Measurements from ENCODE around the gene MBD5. TPM values are rescaled to one million over a fixed set of nuclear protein-coding genes. Genes with fewer than 3 reads are reported as not detected.

MBD5 gene
- total RNA-seq, 1 donor from 2014 or later = 59.3 TPM

- Mint-ChIP-seq H3K9me3 (ENCODE audit: unreplicated experiment) (no peaks in the 10 kb centered on the region), H3K4me3 (ENCODE audit: unreplicated experiment) (no peak overlapping the region), H3K27me3 (ENCODE audit: unreplicated experiment) (peaks cover 1% of the 10 kb centered on the region), H3K4me1 (ENCODE audit: unreplicated experiment) (peaks cover 8% of the 10 kb centered on the region), H3K27ac (ENCODE audit: unreplicated experiment) (no peak overlapping the region), H3K36me3 (ENCODE audit: low read depth, unreplicated experiment) (peaks cover 5% of the 10 kb centered on the region)
- no peak for TF ChIP-seq CTCF (IDR thresholded peaks at IDR 0.05; ENCODE audit: unreplicated experiment)
- no peak for DNase-seq (ENCODE audit: low spot score)
Observed at GRCh38 chr2:148487439-148487838, 466.5 kb downstream of the MBD5 start.

DNA sequence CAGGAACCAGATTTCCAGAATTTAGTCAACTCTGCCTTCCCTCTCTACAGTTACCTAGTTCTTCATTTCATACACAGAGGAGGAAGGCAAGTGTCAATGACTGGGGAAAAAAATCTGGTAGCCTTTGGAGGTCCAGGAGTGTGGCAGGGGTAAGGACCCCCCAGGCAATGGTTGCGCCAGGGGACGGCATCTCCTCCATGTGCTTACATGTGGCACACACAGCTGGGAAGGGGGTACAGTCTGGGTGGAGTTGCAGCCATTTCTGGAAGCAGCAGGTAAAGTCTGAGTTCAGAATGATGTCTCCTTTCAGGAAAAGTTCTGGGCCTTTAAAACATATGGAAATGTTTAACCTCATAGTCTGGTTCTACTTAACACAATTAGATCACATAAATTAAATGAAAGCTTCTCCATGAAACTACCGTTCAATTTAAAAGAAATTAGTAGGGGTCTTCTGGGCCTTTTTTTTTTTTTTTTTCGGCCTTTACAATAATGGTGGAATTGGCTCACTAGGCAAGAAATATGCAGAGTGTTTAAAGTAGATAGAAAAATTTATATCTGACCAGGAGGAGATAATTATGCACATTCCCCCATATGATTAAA lies 470.0 kb downstream of the MBD5 start:
- Mint-ChIP-seq H3K4me1 (ENCODE audit: unreplicated experiment) (peaks cover 8% of the 10 kb centered on the region), H3K36me3 (ENCODE audit: low read depth, unreplicated experiment) (peaks cover 5% of the 10 kb centered on the region), H3K9me3 (ENCODE audit: unreplicated experiment) (no peaks in the 10 kb centered on the region), H3K27me3 (ENCODE audit: unreplicated experiment) (peaks cover 1% of the 10 kb centered on the region), H3K27ac (ENCODE audit: unreplicated experiment) (no peak overlapping the region), H3K4me3 (ENCODE audit: unreplicated experiment) (no peak overlapping the region)
- DNase-seq (ENCODE audit: low spot score) = no peak
- TF ChIP-seq CTCF (IDR thresholded peaks at IDR 0.05; ENCODE audit: unreplicated experiment) = no peak

DNA sequence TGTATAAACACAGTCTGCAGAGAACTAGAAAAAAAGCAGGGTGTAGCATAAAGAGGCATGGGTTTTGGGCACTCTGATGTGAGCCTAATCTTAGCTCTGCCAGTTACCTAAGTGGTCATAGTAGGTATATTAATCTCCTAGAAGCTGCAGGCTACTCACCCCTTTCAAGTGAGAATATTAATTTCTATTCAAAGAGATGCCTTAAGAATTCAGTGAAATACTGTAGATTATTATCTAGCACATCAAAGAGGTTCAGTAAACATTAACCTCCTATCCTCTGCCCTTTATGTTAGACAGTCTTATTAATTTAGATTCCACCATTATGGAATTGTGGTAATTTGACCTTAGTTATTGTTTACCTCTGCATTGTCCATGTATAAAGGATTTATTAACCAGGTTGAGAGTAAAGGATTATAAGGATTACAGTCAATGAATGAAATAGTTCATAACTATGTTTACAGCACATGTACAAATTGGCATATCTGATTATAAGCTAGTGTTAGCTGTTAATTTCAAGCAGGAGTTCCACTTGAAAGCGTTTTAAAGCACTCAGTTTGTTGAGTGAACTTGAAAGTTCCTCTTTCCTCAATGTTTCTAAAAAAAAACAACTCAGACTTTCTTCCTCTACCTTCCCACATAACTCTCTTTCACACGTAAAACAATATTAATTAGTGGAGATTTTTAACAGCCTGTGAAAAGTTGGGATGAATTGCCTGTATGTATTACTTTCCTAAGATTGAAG lies 473.1 kb downstream of the MBD5 start:
- H3K27ac Mint-ChIP-seq (ENCODE audit: unreplicated experiment) = no peak overlapping the region
- TF ChIP-seq CTCF (IDR thresholded peaks at IDR 0.05; ENCODE audit: unreplicated experiment) = no peak
- H3K9me3 Mint-ChIP-seq (ENCODE audit: unreplicated experiment) = no peaks in the 10 kb centered on the region
- peaks cover 5% of the 10 kb centered on the region for H3K36me3 Mint-ChIP-seq (ENCODE audit: low read depth, unreplicated experiment)
- no peak overlapping the region for H3K4me3 Mint-ChIP-seq (ENCODE audit: unreplicated experiment)
- H3K4me1 Mint-ChIP-seq (ENCODE audit: unreplicated experiment) = peaks cover 9% of the 10 kb centered on the region
- H3K27me3 Mint-ChIP-seq (ENCODE audit: unreplicated experiment) = no peaks in the 10 kb centered on the region
- no peak for DNase-seq (ENCODE audit: low spot score)

GRCh38 chr2:148495586-148495985 lies 474.7 kb downstream of the MBD5 start:
- no peak for TF ChIP-seq CTCF (IDR thresholded peaks at IDR 0.05; ENCODE audit: unreplicated experiment)
- Mint-ChIP-seq H3K27me3 (ENCODE audit: unreplicated experiment) (no peaks in the 10 kb centered on the region), H3K9me3 (ENCODE audit: unreplicated experiment) (no peaks in the 10 kb centered on the region), H3K4me1 (ENCODE audit: unreplicated experiment) (peaks cover 3% of the 10 kb centered on the region), H3K27ac (ENCODE audit: unreplicated experiment) (no peak overlapping the region), H3K4me3 (ENCODE audit: unreplicated experiment) (no peak overlapping the region), H3K36me3 (ENCODE audit: low read depth, unreplicated experiment) (peaks cover under 1% of the 10 kb centered on the region)
- DNase-seq (ENCODE audit: low spot score) = no peak

DNA sequence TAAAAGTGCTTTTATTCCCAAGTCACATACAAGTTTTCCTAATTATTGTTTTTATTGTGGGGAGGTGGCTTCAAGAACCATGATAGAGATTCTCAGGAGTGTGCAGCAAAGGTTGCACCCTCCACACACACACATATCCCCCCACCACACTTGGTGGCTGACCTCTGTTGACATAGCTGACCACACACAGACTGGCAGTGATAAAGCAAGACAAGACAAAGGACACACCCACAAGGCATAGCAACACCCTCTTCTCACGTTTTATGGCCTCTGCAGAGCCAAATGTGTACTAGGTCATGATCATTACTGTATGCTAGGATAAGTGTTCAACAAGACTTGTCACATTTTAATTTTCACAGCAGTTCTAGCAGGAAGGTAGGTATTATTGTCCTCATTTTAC lies 480.7 kb downstream of the MBD5 start:
- no peak overlapping the region for H3K4me3 Mint-ChIP-seq (ENCODE audit: unreplicated experiment)
- no peak for TF ChIP-seq CTCF (IDR thresholded peaks at IDR 0.05; ENCODE audit: unreplicated experiment)
- peaks cover 4% of the 10 kb centered on the region for H3K27me3 Mint-ChIP-seq (ENCODE audit: unreplicated experiment)
- no peaks in the 10 kb centered on the region for H3K9me3 Mint-ChIP-seq (ENCODE audit: unreplicated experiment)
- no peaks in the 10 kb centered on the region for H3K36me3 Mint-ChIP-seq (ENCODE audit: low read depth, unreplicated experiment)
- no peak for DNase-seq (ENCODE audit: low spot score)
- no peak overlapping the region for H3K27ac Mint-ChIP-seq (ENCODE audit: unreplicated experiment)
- peaks cover 1% of the 10 kb centered on the region for H3K4me1 Mint-ChIP-seq (ENCODE audit: unreplicated experiment)
